Measurements from ENCODE around the gene ZBTB7B.

Gene ZBTB7B

GRCh38 chr1:155002464-155003226, at the start of gene ZBTB7B:
ZBTB7B (plus strand) TSS chr1:155002802; CDS start chr1:155014661, 11,859 bp downstream.
- no peak for DNase-seq (ENCODE audit: low read depth)

GRCh38 chr1:154953611-154954038, 49.0 kb upstream of the ZBTB7B start:
- DNase-seq (ENCODE audit: low read depth) = no peak

GRCh38 chr1:154954541-154954940, 48.1 kb upstream of the ZBTB7B start:
- DNase-seq (ENCODE audit: low read depth) = no peak

- DNase-seq (ENCODE audit: low read depth) = no peak
Observed at GRCh38 chr1:154955039-154955717, 47.4 kb upstream of the ZBTB7B start.

GRCh38 chr1:154955718-154956543, 46.7 kb upstream of the ZBTB7B start, which contains the start of gene PBXIP1:
PBXIP1 (minus strand) TSS chr1:154956099; CDS start chr1:154953721, 2,378 bp downstream.
- DNase-seq (ENCODE audit: low read depth) = peak; percentile 84

- no peak for DNase-seq (ENCODE audit: low read depth)
Observed at GRCh38 chr1:154956544-154956941, 46.1 kb upstream of the ZBTB7B start.

- no peak for DNase-seq (ENCODE audit: low read depth)
Observed at GRCh38 chr1:154957091-154957657, 45.4 kb upstream of the ZBTB7B start.

GRCh38 chr1:154958036-154958435, 44.6 kb upstream of the ZBTB7B start:
- DNase-seq (ENCODE audit: low read depth) = no peak

GRCh38 chr1:154958681-154959425, 43.7 kb upstream of the ZBTB7B start:
- DNase-seq (ENCODE audit: low read depth) = no peak

- no peak for DNase-seq (ENCODE audit: low read depth)
Observed at GRCh38 chr1:154959426-154959780, 43.2 kb upstream of the ZBTB7B start.

GRCh38 chr1:154960446-154961136, 42.0 kb upstream of the ZBTB7B start:
- DNase-seq (ENCODE audit: low read depth) = no peak

- DNase-seq (ENCODE audit: low read depth) = no peak
Observed at GRCh38 chr1:154961207-154962155, 41.1 kb upstream of the ZBTB7B start, which contains the start of gene PYGO2. PYGO2 (minus strand) TSS chr1:154961782; CDS start chr1:154961576, 206 bp downstream.

GRCh38 chr1:154962156-154962749, 40.3 kb upstream of the ZBTB7B start:
- no peak for DNase-seq (ENCODE audit: low read depth)

- no peak for DNase-seq (ENCODE audit: low read depth)
Observed at GRCh38 chr1:154962795-154963330, 39.7 kb upstream of the ZBTB7B start.

GRCh38 chr1:154963643-154964042, 39.0 kb upstream of the ZBTB7B start:
- no peak for DNase-seq (ENCODE audit: low read depth)

- DNase-seq (ENCODE audit: low read depth) = no peak
Observed at GRCh38 chr1:154964359-154964758, 38.2 kb upstream of the ZBTB7B start.

- DNase-seq (ENCODE audit: low read depth) = no peak
Observed at GRCh38 chr1:154966111-154966510, 36.5 kb upstream of the ZBTB7B start.

GRCh38 chr1:154967331-154967950, 35.2 kb upstream of the ZBTB7B start:
- no peak for DNase-seq (ENCODE audit: low read depth)
